ENCODE data around the gene HMSD.

DNA sequence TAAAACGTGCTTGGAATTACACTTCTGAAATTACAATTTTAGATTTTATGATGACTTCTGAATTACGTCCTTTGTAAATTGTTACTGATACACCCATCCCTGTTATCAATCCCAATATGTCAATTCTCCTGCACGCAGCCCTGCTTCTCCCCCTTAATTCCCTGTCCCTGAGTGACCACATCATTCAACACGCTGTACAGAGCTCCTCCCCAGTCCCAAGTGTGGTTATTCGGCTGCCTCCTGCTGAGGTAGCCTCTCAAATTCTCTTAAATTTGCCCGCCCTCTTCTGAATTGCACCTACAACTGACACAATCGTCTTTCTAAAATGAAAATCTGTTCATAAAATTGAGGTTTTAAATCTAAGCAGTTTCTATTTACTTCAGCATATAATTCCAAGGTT lies 30.9 kb downstream of the HMSD start:
- TF ChIP-seq, protein P1, sequence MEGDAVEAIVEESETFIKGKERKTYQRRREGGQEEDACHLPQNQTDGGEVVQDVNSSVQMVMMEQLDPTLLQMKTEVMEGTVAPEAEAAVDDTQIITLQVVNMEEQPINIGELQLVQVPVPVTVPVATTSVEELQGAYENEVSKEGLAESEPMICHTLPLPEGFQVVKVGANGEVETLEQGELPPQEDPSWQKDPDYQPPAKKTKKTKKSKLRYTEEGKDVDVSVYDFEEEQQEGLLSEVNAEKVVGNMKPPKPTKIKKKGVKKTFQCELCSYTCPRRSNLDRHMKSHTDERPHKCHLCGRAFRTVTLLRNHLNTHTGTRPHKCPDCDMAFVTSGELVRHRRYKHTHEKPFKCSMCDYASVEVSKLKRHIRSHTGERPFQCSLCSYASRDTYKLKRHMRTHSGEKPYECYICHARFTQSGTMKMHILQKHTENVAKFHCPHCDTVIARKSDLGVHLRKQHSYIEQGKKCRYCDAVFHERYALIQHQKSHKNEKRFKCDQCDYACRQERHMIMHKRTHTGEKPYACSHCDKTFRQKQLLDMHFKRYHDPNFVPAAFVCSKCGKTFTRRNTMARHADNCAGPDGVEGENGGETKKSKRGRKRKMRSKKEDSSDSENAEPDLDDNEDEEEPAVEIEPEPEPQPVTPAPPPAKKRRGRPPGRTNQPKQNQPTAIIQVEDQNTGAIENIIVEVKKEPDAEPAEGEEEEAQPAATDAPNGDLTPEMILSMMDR (IDR thresholded peaks at IDR 0.05; ENCODE audit: low read length): no peak
- TF ChIP-seq EZH2 (IDR thresholded peaks at IDR 0.05; ENCODE audit: borderline replicate concordance, low read length): no peak
